Measurements from ENCODE around the gene ACOX2.

GRCh38 chr3:58507356-58508078, 29.5 kb downstream of the ACOX2 start:
- no peak for TF ChIP-seq CTCF (conservative IDR thresholded peaks at IDR 0.05 in 1 of 2, IDR thresholded peaks at IDR 0.05 in 1 of 2; ENCODE audit: low read depth in 1 of 2, low read length in 2 of 2)
- TF ChIP-seq EZH2 (IDR thresholded peaks at IDR 0.05; ENCODE audit: low read length, missing control alignments) = no peak
